ENCODE data around the gene ZNF142.

ZNF142 gene

GRCh38 chr2:218645126-218645525 is 14.3 kb downstream of the ZNF142 start:
- DNase-seq = no peak

GRCh38 chr2:218644721-218645120 is 14.7 kb downstream of the ZNF142 start:
- no peak for DNase-seq

GRCh38 chr2:218643751-218644310 is 15.6 kb downstream of the ZNF142 start:
- no peak for DNase-seq

GRCh38 chr2:218642786-218643185 is 16.6 kb downstream of the ZNF142 start:
- DNase-seq = no peak

GRCh38 chr2:218642121-218642656 is 17.2 kb downstream of the ZNF142 start:
- DNase-seq = no peak

- DNase-seq = no peak
These were observed 21.1 kb downstream of the ZNF142 start for GRCh38 chr2:218638372-218638771.

- DNase-seq = no peak
These were observed 23.7 kb downstream of the ZNF142 start for GRCh38 chr2:218635719-218636118.

- DNase-seq = no peak
These were observed 27.6 kb downstream of the ZNF142 start for GRCh38 chr2:218631837-218632236.

GRCh38 chr2:218627939-218628338 is 31.5 kb downstream of the ZNF142 start:
- DNase-seq = no peak

GRCh38 chr2:218626369-218626768 is 33.1 kb downstream of the ZNF142 start:
- DNase-seq = no peak

- no peak for DNase-seq
These were observed 36.1 kb downstream of the ZNF142 start for GRCh38 chr2:218623366-218623705.

GRCh38 chr2:218622606-218623365 is 36.6 kb downstream of the ZNF142 start:
- no peak for DNase-seq

GRCh38 chr2:218621007-218621406 is 38.4 kb downstream of the ZNF142 start:
- DNase-seq = no peak

GRCh38 chr2:218618102-218618860 is 41.1 kb downstream of the ZNF142 start:
- DNase-seq = no peak

GRCh38 chr2:218615868-218616315 is 43.5 kb downstream of the ZNF142 start:
- no peak for DNase-seq

- no peak for DNase-seq
These were observed 51.8 kb downstream of the ZNF142 start, which contains the start of gene PLCD4 for GRCh38 chr2:218607436-218608115. Gene PLCD4, plus strand, starts transcription at chr2:218607899. Its CDS starts 7,841 bp downstream, at chr2:218615740.

GRCh38 chr2:218605432-218605831 is 54.0 kb downstream of the ZNF142 start:
- no peak for DNase-seq

Measured in activated naive CD4-positive, alpha-beta T cell (primary cell).